ENCODE results near the gene AK6.
A peak's percentile ranks its signal among the peaks of the same experiment; 100 is the strongest.
"Not testable (repeated sequence)": the region's sequence is repeated elsewhere in the genome, so short reads cannot be mapped to it uniquely, and the experiment has no call there.

Gene AK6

DNA sequence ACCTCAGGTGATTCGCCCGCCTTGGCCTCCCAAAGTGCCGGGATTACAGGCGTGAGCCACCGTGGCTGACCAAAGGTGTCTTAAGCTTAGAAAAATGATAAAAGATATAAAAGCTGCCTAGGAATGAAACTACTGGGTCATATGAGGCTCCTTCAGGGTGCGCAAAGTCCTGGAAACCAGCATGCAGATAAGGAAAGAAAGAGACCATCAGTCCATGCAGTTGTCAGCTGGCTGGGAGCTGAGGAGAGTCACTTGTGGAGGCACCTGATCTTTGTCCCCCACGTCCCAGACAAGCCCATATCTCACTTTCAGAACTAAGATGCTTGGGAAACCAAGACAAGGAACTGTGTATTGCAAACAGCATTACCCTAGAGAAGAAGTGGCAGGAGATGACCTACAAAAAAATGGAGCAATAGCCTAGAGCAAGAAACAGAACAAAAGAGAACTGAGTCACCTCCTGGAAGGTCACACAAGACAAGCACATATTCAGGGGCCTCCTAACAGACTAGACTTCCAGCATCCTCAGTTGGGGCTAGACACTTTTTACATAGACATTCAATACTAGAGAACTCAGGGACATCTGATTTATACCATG, 33.9 kb downstream of the AK6 start:
- no peak for DNase-seq (ENCODE audit: low read depth, low spot score)

DNA sequence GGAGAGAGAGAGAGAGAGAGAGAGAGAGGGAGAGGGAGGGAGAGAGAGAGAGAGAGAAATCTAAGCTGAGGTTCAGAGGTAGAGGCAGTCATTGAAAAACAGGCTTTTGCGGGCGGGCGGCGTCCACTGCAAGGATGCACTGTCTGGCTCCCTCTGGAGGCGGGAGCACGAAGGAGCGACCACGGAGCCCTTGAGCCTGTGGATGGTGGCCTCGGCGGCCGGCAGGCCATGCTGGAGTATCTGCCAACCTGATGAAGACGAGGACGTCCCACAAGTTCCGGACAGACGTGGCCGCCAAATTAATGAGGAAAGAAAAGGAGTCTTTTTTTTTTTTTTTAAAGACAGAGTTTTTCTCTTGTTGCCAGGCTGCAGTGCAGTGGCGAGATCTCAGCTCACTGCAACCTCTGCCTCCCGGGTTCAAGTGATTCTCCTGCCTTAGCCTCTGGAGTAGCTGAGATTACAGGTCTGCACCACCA, 34.5 kb downstream of the AK6 start:
- peak; percentile 44 for DNase-seq (ENCODE audit: low read depth, low spot score)

DNA sequence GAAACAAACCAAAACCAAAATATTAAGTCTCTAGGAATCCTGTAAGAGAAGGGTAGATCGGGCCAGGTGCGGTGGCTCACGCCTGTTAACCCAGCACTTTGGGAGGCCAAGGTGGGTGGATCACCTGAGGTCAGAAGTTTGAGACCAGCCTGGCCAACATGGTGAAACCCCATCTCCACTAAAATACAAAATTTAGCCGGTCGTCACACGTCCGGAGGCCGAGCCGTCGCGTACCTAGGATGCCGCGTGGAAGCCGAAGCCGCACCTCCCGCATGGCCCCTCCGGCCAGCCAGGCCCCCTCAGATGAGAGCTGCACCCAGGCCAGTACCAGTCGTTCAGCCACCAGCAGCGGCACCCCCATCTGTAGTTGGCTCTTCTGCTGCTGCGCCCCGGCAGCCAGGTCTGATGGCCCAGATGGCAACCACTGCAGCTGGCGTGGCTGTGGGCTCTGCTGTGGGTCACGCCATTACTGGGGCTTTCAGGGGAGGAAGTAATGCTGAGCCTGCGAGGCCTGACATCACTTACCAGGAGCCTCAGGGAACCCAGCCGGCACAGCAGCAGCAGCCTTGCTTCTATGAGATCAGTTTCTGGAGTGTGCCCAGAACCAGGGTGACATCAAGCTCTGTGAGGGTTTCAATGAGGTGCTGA, 35.5 kb downstream of the AK6 start:
- DNase-seq (ENCODE audit: low read depth, low spot score), result not testable (repeated sequence)

DNA sequence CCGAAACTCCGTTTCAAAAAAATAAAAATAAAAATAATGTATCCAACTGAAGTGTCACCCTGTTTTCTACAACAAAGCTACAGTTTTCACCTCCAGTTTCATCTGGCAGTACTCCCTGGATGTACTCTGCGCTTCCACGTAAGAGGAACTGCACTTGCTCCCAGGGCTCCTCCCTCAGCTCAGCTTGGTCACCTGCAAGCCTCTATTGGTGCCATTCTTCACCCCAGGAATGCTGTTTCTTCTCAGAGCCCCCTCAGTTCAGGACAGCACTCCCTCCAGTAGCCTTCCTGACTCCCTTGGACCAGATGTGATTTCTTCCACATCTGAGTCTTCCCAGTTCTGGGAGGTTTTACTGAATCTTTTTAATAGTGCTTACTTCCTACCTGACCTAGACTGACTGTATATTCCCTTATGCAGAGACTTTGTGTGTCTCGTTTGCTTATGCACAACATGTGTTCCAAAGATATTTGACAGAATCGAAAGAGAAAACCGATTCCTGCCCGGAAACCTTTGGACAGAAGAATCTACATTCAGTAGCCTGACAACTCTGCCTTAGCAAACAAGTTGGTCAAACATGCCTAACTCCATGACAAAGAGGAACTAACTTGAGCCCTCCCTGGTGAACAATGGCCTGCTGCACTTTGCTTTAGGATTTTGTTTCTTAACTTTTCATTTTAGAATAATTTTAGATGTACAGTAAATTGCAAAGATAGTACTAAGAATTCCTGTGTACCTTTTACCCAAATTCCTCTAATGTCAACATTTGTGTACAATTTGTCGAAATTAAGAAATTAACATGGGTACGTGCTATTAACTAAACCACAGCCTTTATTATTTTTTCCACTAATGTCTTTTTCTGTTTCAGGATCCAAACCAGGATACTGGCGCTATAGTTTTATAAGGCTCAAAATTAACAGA, 37.5 kb downstream of the AK6 start:
- no peak for DNase-seq (ENCODE audit: low read depth, low spot score)

DNA sequence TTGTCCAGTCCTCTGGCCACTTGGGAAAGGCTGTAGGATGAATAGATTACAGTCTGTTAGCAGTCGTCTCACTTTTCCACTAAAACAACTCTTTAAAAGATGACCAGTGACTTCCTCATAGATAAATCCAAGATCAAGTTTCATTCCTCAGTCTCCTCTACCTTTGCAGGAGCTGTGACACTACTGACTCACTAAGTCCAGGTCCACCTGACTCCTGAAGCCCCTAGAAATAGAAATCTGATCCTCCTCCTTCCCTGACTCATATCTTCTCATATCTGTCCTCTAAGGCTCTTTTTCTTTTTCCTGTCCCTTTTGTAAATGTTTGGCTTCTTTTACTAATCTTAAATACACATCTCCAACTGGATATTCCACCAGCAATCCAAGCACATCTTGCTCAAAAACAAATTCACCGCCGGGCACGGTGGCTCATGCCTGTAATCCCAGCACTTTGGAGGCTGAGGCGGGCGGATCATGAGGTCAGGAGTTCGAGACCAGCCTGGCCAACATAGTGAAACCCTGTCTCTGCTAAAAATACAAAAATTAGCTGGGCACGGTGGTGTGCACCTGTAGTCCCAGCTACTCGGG, 39.3 kb downstream of the AK6 start:
- DNase-seq (ENCODE audit: low read depth, low spot score), result no peak

DNA sequence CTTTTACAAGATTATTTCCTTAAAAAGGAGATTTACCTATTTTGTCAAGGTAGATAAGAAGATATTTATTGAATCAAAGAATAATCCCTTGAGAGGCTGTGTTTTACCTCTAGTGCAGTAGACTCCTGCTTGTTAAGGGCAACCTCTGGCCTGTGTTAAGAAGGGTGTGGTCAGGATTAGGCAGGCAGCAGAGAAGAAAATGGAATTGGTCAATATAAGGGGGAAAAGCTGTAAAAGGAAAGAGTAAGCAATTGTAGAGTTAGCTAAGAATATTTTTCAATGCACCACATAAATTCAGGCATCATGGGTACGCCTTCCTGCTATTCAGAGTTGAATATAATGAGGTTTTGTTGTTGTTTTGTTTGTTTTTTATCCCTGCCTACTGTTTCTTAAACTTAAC, 43.0 kb downstream of the AK6 start:
- DNase-seq (ENCODE audit: low read depth, low spot score), result no peak

DNA sequence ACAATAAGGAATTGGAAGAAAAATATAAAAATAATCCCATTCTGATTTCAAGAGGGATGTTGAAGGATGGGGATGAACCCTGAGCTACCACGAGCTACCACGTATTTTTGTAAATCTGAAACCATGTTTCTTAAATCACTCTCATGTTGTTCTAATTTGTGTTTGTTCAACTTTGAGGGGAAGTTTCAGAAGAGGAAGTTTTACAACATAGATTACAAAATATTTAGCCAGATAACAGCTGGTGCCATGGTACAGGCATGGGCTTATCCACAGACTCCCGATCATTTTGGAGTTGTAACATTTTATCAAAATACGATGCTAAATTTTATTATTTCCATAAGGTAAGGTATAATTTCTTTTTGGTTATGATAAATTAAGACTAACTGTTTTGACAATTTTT, 51.9 kb downstream of the AK6 start:
- no peak for DNase-seq (ENCODE audit: low read depth, low spot score)

DNA sequence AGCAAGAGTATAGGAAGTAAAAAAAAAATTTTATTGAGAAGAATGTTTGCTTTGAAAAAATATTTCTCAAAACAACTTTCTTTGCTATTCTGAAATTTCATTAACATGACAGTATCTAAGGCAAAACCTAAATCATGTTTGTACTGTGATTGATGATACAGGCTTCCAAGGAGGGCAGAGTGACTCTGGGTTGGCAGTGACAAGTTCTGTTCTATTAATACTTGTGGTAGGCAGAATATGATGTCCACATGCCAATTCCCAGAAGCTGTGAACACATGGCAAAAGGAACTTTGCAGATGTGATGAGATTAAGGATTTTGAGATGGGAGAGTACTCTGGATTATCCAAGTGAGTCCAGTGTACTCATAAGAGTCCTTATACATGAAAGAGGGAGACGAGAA, 53.3 kb downstream of the AK6 start:
- no peak for DNase-seq (ENCODE audit: low read depth, low spot score)

DNA sequence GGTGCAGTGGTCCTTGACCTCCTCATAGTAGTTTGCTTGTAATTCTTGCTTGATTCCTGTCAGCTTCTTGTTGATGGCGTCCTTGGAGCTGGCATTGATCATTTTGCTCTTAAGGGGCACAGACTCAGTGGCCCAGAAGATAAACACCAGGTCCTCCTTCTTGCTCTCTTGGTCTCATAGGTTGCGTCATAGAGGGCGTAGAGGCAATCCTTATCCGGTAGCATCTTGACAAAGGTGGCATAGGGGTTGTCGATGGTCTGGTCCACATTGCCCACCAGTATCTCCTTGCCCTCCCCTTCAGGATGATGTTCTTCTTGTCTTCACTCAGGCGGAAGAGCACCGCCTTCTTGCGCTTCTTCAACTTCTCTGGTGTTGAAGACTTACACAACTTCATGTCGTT, 55.9 kb downstream of the AK6 start:
- DNase-seq (ENCODE audit: low read depth, low spot score), result no peak

DNA sequence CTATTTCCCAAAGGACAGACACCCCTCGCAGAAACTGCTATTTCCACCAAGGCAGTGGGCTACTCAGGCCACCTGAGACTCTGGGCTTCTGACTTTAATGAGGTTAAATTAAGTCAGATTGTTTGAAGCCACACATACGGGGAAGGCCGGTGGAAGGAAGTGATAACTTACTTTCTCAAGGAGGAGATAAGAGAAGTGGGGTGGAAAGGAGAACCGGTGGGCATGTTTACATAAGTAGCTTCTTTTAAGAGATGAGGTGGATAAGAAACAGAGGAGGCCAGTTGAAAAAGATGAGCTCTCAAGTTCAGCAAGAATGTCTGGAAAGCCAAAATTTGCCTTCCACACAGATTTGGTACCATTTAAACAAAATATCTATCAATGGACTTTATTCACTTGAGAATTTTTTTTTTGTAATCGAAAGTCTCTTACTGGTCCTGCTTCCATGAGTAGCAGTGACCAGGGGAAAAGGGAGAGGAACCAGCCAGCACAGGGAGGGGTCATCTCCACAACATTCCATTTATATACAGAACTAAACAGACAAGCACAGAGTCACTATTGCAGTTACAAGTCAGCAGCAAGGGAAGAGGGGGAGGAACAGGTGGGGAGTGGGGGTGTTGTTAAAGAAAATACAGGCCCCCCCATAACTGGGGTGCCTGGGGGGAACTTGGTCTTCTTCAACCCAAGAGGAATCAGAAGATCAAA, 56.7 kb downstream of the AK6 start:
- DNase-seq (ENCODE audit: low read depth, low spot score), result no peak

DNA sequence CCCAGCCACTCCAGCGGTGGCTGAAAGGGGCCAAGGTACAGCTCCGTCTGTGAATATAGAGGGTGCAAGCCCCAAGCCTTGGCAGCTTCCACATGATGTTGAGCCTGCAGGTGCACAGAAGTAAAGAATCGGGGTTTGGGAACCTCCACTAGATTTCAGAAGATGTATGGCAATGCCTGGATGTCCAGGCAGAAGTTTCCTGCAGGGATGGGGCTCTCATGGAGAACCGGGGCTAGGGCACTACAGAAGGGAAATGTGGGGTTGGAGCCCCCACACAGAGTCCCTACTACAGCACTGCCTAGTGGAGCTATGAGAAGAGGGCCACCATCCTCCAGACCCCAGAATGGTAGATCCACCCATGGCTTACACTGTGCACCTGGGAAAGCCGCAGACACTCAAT, 59.9 kb downstream of the AK6 start:
- DNase-seq (ENCODE audit: low read depth, low spot score), result no peak

DNA sequence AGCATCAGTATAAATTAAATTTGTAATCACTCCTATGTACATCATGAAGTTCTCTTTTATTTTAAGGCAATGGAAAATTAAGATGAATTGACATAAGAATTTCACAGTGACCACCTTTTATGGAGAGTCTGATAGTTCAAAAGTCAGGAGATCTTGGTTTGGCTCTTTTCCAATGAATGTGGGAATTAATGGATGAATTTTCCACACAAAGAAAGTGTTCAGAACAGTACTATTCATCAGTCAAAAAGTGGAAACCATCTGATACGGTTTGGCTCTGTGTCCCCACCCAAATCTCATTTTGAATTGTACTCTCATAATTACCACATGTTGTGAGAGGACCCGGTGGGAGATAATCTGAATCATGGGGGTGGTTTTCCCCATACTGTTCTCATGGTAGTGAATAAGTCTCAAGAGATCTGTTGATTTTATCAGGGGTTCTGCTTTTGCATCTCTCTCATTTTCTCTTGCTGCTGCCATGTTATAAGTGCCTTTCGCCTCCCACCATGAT, 61.2 kb downstream of the AK6 start:
- DNase-seq (ENCODE audit: low read depth, low spot score), result no peak

DNA sequence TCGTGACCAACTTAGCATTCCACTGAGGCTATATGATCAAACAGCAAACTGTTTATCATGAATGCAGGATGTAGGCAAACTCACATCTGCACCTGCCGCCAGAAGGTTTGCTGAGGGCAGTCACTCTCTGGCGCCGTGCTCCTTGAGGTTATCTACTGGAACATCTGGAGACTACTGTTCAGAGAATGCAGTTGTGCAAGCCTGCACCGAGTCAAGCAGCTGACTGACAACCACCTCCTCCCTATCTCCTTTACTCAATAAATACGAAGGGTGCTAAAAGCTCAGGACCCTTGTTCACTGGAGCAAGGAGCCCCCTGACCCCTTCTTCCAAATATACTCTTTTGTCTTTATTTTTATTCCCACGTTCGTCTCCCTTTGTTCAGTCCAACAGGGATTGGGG, 63.8 kb downstream of the AK6 start:
- no peak for DNase-seq (ENCODE audit: low read depth, low spot score)

Data from smooth muscle cell of the brain vasculature (primary cell).